Kidney epithelial cell (primary cell): Measurements from ENCODE around the gene RANGAP1. TPM values are rescaled to one million over a fixed set of nuclear protein-coding genes. Genes with fewer than 3 reads are reported as not detected.

Experiments
- DNase-seq: peaks from one replicate; pipeline ENCODE4 v3.0.0-alpha.2; 2010; ENCODE audit warnings: low read depth
- H3K27me3 ChIP-seq: 2 replicates; pipeline ENCODE4 v1.6.0; 2011; ENCODE audit warnings: low read length; ENCODE audit not compliant: control insufficient read depth, insufficient read depth
- H3K36me3 ChIP-seq: 2 replicates; pipeline ENCODE4 v1.5.1; 2011; ENCODE audit warnings: low read length; ENCODE audit not compliant: control insufficient read depth, insufficient read depth
- H3K4me3 ChIP-seq: 2 replicates; pipeline ENCODE4 v1.5.1; 2011; ENCODE audit warnings: low read depth, mild to moderate bottlenecking, control low read depth, low read length
- CTCF ChIP-seq: IDR thresholded peaks from 2 replicates; pipeline ENCODE4 v1.5.1; 2011; ENCODE audit warnings: mild to moderate bottlenecking, moderate library complexity, low read length, control low read depth, inconsistent platforms; ENCODE audit not compliant: insufficient read depth, poor library complexity, severe bottlenecking
- total RNA-seq: library from RNA; depleted of rRNA; stranded (reverse); fragments of >200 nt; gene quantifications from 2 replicates; pipeline ENCODE4 v1.2.3, GENCODE V29; 2015

RANGAP1 gene
- total RNA-seq, 1 donor from 2014 or later = 131 TPM

GRCh38 chr22:41290262-41291221 is 4.6 kb upstream of the RANGAP1 start:
- no peak overlapping the region for H3K4me3 ChIP-seq
- H3K36me3 ChIP-seq = no peaks in the 10 kb centered on the region
- H3K27me3 ChIP-seq = no peaks in the 10 kb centered on the region
- no peak for TF ChIP-seq CTCF
- peak; percentile 77 for DNase-seq

GRCh38 chr22:41289671-41290070 is 3.7 kb upstream of the RANGAP1 start:
- no peak for TF ChIP-seq CTCF
- no peak overlapping the region for H3K4me3 ChIP-seq
- no peaks in the 10 kb centered on the region for H3K27me3 ChIP-seq
- no peak for DNase-seq
- H3K36me3 ChIP-seq = no peaks in the 10 kb centered on the region

- peak; percentile 55 for DNase-seq
- no peak for TF ChIP-seq CTCF
- H3K36me3 ChIP-seq = no peaks in the 10 kb centered on the region
- no peak overlapping the region for H3K4me3 ChIP-seq
- H3K27me3 ChIP-seq = no peaks in the 10 kb centered on the region
These were observed 2.4 kb upstream of the RANGAP1 start for GRCh38 chr22:41288245-41288946.

- no peak for DNase-seq
These were observed 678 bp upstream of the RANGAP1 start for GRCh38 chr22:41286639-41287091.

GRCh38 chr22:41285441-41285819 is 557 bp downstream of the RANGAP1 start:
- H3K4me3 ChIP-seq = peak overlapping the region; percentile 82
- TF ChIP-seq CTCF = no peak
- no peaks in the 10 kb centered on the region for H3K36me3 ChIP-seq
- no peaks in the 10 kb centered on the region for H3K27me3 ChIP-seq
- DNase-seq = peak; percentile 60

More at GRCh38 chr22:41286639-41287091, 678 bp upstream of the RANGAP1 start:
- peak overlapping the region; percentile 54 for H3K4me3 ChIP-seq
- no peak for TF ChIP-seq CTCF
- H3K36me3 ChIP-seq = no peaks in the 10 kb centered on the region
- H3K27me3 ChIP-seq = no peaks in the 10 kb centered on the region
